GM12878 (cell line): ENCODE data around the gene UCKL1. TPM values are rescaled to one million over a fixed set of nuclear protein-coding genes. Genes with fewer than 3 reads are reported as not detected.
A peak's percentile ranks its signal among the peaks of the same experiment; 100 is the strongest.

Source experiments
- BHLHE40 ChIP-seq, 2 experiments: fragments of 450-650 bp in 1 of 2; IDR thresholded peaks; 2 replicates each; pipeline ENCODE4 v1.6.1; 2011 to 2017; ENCODE audit warnings: low read depth in 2 of 2, borderline replicate concordance in 1 of 2, improper control_type of control experiment in 1 of 2, low read length in 1 of 2, mild to moderate bottlenecking in 1 of 2
- CREB1 ChIP-seq: IDR thresholded peaks from 2 replicates; pipeline ENCODE4 v1.6.1; 2012; ENCODE audit warnings: low read depth, mild to moderate bottlenecking, inconsistent platforms
- GATAD2B ChIP-seq: fragments of 450-650 bp; conservative IDR thresholded peaks from 2 replicates; pipeline ENCODE4 v1.6.1; 2017; ENCODE audit warnings: low read depth, mild to moderate bottlenecking, moderate library complexity
- IKZF1 ChIP-seq: fragments of 450-650 bp; conservative IDR thresholded peaks from 2 replicates; pipeline ENCODE4 v1.6.1; 2017; ENCODE audit warnings: antibody characterized with exemption, mild to moderate bottlenecking
- NFXL1 ChIP-seq: fragments of 450-650 bp; IDR thresholded peaks from 2 replicates; pipeline ENCODE4 v1.6.1; 2017; ENCODE audit warnings: antibody characterized with exemption, mild to moderate bottlenecking, borderline replicate concordance
- NRF1 ChIP-seq: conservative IDR thresholded peaks from 2 replicates; pipeline ENCODE4 v1.6.1; 2011; ENCODE audit warnings: mild to moderate bottlenecking, low read depth, low read length, improper control_type of control experiment
- POLR2AphosphoS2 ChIP-seq: IDR thresholded peaks from 2 replicates; pipeline ENCODE4 v1.6.1; 2011; ENCODE audit warnings: low read depth, mild to moderate bottlenecking, low read length, improper control_type of control experiment, moderate library complexity
- SIX5 ChIP-seq: IDR thresholded peaks from 2 replicates; pipeline ENCODE4 v1.6.1; 2011; ENCODE audit warnings: mild to moderate bottlenecking, low read depth, low read length, moderate library complexity; ENCODE audit not compliant: severe bottlenecking
- YY1 ChIP-seq: IDR thresholded peaks from 2 replicates; pipeline ENCODE4 v1.6.1; 2011; ENCODE audit warnings: low read depth, mild to moderate bottlenecking, low read length
- polyA plus RNA-seq, 11 experiments: library from polyadenylated mRNA; depleted of rRNA in 4 of 11; unstranded in 6 of 11; stranded (reverse) in 5 of 11; fragments of >200 nt; fragmentation: Nextera tagmentation in 4 of 11; fragmentation: Illumina TruSeq in 1 of 11; extraction: Ambion mirVana in 4 of 11; extraction: Trizol in 1 of 11; gene quantifications; 1 replicate in 1 of 11; 2 replicates in 10 of 11; pipeline versions ENCODE4 v1.2.1 to v1.2.3, GENCODE V29; 2011 to 2016; ENCODE audit warnings: inconsistent platforms in 2 of 11, missing spikeins in 2 of 11, low read depth in 1 of 11
- total RNA-seq, 4 experiments: library from RNA; depleted of rRNA in 3 of 4; stranded (reverse); fragments of >200 nt in 3 of 4; fragmentation: Illumina TruSeq in 1 of 4; extraction: Trizol in 1 of 4; gene quantifications; 2 replicates each; pipeline versions ENCODE4 v1.2.1 to v1.2.3, GENCODE V29; 2013 to 2021
- TF ChIP-seq, protein P1 (sequence below): IDR thresholded peaks from 2 replicates; pipeline ENCODE4 v1.6.1; 2011; ENCODE audit warnings: mild to moderate bottlenecking, low read depth, low read length, moderate library complexity; ENCODE audit not compliant: insufficient replicate concordance
- TF ChIP-seq, protein P2 (sequence below): fragments of 450-650 bp; conservative IDR thresholded peaks from 2 replicates; pipeline ENCODE4 v1.6.1; 2017; ENCODE audit warnings: mild to moderate bottlenecking, moderate library complexity

UCKL1 gene
- total and polyA plus RNA-seq, 10 of the 15 experiments (the other 5 are each of a cell fraction or from before 2014, with no cell fraction given): 2.4 to 36.3 (median 24.8) TPM

GRCh38 chr20:63894358-63895201, 61.6 kb downstream of the UCKL1 start, which contains the start of gene DNAJC5 (continued):
- peak; percentile 93 for TF ChIP-seq NRF1
- TF ChIP-seq SIX5: peak; percentile 15
- TF ChIP-seq GATAD2B: peak; percentile 98
- TF ChIP-seq, protein P1, sequence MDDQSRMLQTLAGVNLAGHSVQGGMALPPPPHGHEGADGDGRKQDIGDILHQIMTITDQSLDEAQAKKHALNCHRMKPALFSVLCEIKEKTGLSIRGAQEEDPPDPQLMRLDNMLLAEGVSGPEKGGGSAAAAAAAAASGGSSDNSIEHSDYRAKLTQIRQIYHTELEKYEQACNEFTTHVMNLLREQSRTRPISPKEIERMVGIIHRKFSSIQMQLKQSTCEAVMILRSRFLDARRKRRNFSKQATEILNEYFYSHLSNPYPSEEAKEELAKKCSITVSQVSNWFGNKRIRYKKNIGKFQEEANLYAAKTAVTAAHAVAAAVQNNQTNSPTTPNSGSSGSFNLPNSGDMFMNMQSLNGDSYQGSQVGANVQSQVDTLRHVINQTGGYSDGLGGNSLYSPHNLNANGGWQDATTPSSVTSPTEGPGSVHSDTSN: peak; percentile 86
- TF ChIP-seq NFXL1: no peak
- TF ChIP-seq IKZF1: peak; percentile 83
- TF ChIP-seq CREB1: no peak; the same call in 1 of the 2 replicates
- TF ChIP-seq, protein P2, sequence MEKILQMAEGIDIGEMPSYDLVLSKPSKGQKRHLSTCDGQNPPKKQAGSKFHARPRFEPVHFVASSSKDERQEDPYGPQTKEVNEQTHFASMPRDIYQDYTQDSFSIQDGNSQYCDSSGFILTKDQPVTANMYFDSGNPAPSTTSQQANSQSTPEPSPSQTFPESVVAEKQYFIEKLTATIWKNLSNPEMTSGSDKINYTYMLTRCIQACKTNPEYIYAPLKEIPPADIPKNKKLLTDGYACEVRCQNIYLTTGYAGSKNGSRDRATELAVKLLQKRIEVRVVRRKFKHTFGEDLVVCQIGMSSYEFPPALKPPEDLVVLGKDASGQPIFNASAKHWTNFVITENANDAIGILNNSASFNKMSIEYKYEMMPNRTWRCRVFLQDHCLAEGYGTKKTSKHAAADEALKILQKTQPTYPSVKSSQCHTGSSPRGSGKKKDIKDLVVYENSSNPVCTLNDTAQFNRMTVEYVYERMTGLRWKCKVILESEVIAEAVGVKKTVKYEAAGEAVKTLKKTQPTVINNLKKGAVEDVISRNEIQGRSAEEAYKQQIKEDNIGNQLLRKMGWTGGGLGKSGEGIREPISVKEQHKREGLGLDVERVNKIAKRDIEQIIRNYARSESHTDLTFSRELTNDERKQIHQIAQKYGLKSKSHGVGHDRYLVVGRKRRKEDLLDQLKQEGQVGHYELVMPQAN: 0 out of 2 replicates have a peak, but pooled peaks have one; percentile 18
- peak; percentile 47; the same call in 1 of the 2 replicates for TF ChIP-seq POLR2AphosphoS2
- TF ChIP-seq BHLHE40 (IDR thresholded peaks at IDR 0.05; ENCODE audit: borderline replicate concordance in 1 of 2, low read depth in 2 of 2, low read length in 1 of 2): peak in 1 of 2 experiments; percentile 73; a peak in 2 of 4 replicates
- 0 out of 2 replicates have a peak, but pooled peaks have one; percentile 27 for TF ChIP-seq YY1
